Retinal pigment epithelial cell (primary cell): ENCODE results near the gene MAP3K5.

ENCODE experiments used
- DNase-seq: peaks from one replicate; pipeline ENCODE4 v3.0.0-alpha.2; 2010; ENCODE audit warnings: low read depth
- H3K4me3 ChIP-seq: 2 replicates; pipeline ENCODE4 v1.5.1; 2011; ENCODE audit warnings: mild to moderate bottlenecking, low read length, control low read depth, moderate library complexity
- TF ChIP-seq, protein P1 (sequence below): conservative IDR thresholded peaks from 2 replicates; pipeline ENCODE4 v1.5.1; 2011; ENCODE audit warnings: low read depth, low read length, control low read depth, inconsistent platforms

Gene MAP3K5

DNA sequence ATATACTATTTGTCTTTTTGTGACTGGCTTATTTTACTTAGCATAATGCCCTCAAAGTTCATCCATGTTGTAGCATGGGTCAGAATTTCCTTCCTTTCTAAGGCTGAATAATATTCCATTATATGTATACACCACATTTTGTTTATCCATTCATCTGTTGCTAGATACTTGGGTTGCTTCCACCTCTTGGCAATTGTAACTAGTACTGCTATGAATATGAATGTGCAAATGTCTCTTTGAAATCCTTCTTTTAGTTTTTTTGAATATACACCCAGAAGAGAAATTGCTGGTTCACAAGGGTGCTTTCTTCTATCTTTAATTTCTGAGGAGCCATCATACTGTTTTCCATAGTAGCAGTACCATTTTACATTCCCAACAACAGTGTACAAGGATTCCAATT, 220.8 kb downstream of the MAP3K5 start:
- DNase-seq = no peak
- TF ChIP-seq, protein P1, sequence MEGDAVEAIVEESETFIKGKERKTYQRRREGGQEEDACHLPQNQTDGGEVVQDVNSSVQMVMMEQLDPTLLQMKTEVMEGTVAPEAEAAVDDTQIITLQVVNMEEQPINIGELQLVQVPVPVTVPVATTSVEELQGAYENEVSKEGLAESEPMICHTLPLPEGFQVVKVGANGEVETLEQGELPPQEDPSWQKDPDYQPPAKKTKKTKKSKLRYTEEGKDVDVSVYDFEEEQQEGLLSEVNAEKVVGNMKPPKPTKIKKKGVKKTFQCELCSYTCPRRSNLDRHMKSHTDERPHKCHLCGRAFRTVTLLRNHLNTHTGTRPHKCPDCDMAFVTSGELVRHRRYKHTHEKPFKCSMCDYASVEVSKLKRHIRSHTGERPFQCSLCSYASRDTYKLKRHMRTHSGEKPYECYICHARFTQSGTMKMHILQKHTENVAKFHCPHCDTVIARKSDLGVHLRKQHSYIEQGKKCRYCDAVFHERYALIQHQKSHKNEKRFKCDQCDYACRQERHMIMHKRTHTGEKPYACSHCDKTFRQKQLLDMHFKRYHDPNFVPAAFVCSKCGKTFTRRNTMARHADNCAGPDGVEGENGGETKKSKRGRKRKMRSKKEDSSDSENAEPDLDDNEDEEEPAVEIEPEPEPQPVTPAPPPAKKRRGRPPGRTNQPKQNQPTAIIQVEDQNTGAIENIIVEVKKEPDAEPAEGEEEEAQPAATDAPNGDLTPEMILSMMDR = no peak
- H3K4me3 ChIP-seq = no peak overlapping the region

DNA sequence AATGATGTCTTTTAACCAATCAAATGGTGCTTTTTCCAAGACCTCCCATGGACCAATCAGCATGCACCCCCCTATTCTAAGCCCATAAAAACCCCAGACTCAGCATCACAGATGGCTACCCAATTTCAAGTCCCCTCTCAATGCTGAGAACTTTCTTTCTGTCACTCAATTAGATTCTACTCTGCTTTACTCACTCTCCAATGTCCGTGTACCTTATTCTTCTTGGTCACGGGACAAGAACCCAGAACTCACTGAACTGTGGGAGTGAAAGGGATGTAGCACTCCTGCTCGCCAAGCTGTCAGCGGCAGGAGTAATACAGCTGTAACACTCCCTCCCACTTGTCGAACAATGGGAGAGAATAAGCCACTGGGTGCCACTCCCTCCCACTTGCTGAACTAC, 221.2 kb downstream of the MAP3K5 start:
- H3K4me3 ChIP-seq = no peak overlapping the region
- no peak for DNase-seq
- TF ChIP-seq, protein P1 = no peak

DNA sequence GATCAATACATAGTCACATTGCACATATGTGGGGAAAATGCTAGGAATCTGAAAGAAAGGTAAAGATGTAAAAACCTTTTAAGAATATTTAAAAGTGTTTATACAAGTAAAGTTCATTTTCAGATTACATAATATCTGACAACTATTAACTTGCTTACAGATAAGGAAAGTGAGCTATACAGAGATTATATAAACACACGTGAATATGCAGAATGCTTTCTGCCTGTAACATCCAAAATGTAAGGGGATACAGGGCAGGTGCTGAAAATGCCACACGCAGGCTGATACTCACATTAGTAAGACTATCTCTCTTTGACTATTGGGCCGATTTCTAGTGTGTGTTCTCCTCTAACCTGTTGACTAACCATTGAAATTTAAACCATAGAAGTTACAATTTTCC, 224.1 kb downstream of the MAP3K5 start:
- TF ChIP-seq, protein P1 = no peak
- no peak overlapping the region for H3K4me3 ChIP-seq
- no peak for DNase-seq

DNA sequence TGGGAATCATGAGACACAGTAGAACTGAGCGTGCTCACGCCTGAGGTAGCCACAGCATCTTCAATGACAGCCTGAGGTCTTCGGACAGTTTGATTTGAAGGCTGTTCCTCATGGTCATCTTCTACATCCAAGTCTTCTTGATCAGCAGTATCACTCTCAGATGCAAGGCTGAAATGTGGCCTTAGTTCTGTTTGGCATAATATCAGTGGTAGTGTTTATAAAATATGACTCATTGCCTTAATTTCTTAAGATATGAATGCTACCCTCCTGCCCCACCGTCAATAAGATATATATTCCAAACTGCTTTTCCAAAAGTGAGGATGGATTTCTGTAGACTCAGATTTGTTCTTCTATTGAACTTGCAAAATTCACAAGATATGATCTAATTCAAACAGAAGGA, 224.6 kb downstream of the MAP3K5 start:
- TF ChIP-seq, protein P1 = no peak
- no peak overlapping the region for H3K4me3 ChIP-seq
- DNase-seq = no peak

DNA sequence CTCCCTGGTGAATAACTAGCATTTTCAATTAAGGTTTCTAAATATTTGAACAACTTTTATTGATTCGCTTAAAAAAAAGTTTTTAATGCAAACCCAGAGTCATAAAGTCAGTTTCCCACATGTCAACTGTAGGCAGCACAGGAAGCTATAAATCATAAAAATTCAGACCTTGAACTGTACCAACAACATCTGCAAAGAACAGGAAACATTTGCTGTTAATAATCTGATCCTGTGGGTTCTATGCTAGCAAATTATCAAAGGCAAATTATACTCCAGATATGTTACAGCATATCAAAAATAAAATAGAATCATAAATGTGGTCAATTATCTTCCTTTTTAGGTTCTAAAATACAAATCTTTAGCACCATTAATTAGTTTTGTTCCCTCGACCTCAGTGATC, 225.4 kb downstream of the MAP3K5 start:
- TF ChIP-seq, protein P1 = no peak
- DNase-seq = no peak
- no peak overlapping the region for H3K4me3 ChIP-seq

DNA sequence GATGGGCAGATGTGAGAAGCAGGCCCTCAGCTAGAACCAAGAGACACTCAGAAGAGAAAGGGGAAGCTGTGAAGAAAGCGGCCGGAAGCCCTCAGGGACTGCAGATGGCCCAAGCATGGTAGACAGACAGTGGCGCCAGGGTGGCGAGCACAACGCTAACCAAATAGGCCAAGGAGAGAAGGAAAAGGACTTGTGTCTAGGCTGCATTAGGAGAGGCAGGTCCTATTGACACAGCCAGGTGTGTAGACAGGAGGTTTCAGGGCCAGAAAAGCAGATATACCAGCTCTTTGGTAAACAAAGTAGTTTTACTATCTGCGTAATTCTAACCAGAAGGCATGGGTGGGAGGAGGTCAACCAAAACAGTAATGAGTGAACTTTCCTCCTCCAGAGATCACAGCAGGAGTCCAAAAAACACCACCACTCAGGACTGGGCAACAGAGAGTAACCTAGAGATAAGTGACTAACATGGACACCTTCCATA, 226.2 kb downstream of the MAP3K5 start:
- TF ChIP-seq, protein P1 = no peak
- no peak overlapping the region for H3K4me3 ChIP-seq
- DNase-seq = no peak

DNA sequence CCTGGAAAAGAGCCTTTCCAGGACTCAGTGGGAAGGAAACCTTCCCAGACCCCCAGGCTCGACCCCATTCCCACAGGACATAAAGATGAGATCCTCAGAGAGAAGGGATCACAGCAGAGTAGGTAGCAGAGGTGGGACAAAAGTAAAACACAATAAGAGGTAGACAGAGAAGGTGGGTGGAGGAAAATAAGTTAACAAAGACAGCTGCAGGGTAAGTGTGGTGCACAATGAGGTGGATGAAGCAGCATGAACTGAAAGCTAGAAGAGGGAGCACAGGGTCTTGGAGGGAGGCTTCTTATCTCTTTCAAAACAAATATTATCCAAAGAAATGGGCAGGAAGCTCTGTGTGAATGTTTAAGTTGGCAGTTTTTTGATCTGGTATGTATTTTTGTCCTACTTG, 228.1 kb downstream of the MAP3K5 start:
- DNase-seq = no peak
- H3K4me3 ChIP-seq = no peak overlapping the region
- TF ChIP-seq, protein P1 = no peak
